GM21367 (cell line): Measurements from ENCODE around the gene DIP2B.
"Not testable (repeated sequence)": the region's sequence is repeated elsewhere in the genome, so short reads cannot be mapped to it uniquely, and the experiment has no call there.

Experiments used
- ATAC-seq: cut with Tn5 transposase; IDR thresholded peaks from one replicate; pipeline ENCODE4 v1.9.1; 2021; ENCODE audit not compliant: unreplicated experiment

Gene DIP2B

GRCh38 chr12:50518090-50518489, 13.3 kb downstream of the DIP2B start:
- no peak for ATAC-seq

- no peak for ATAC-seq
Measured at GRCh38 chr12:50519353-50519752, 14.6 kb downstream of the DIP2B start.

- no peak for ATAC-seq
Measured at GRCh38 chr12:50520416-50521207, 15.8 kb downstream of the DIP2B start.

GRCh38 chr12:50521781-50522180, 17.0 kb downstream of the DIP2B start:
- ATAC-seq, result not testable (repeated sequence)

- ATAC-seq, result no peak
Measured at GRCh38 chr12:50523772-50524171, 19.0 kb downstream of the DIP2B start.

- no peak for ATAC-seq
Measured at GRCh38 chr12:50524621-50525020, 19.8 kb downstream of the DIP2B start.

GRCh38 chr12:50525422-50525821, 20.6 kb downstream of the DIP2B start:
- no peak for ATAC-seq

- ATAC-seq, result no peak
Measured at GRCh38 chr12:50527359-50527726, 22.6 kb downstream of the DIP2B start.

- no peak for ATAC-seq
Measured at GRCh38 chr12:50528800-50529199, 24.0 kb downstream of the DIP2B start.

GRCh38 chr12:50529345-50529744, 24.6 kb downstream of the DIP2B start:
- ATAC-seq, result no peak

GRCh38 chr12:50530532-50530931, 25.7 kb downstream of the DIP2B start:
- no peak for ATAC-seq

- ATAC-seq, result no peak
Measured at GRCh38 chr12:50533203-50533584, 28.4 kb downstream of the DIP2B start.

GRCh38 chr12:50533971-50534370, 29.2 kb downstream of the DIP2B start:
- ATAC-seq, result no peak

- ATAC-seq, result no peak
Measured at GRCh38 chr12:50536831-50537537, 32.2 kb downstream of the DIP2B start.

GRCh38 chr12:50537538-50537919, 32.7 kb downstream of the DIP2B start:
- ATAC-seq, result no peak

GRCh38 chr12:50538182-50538581, 33.4 kb downstream of the DIP2B start:
- no peak for ATAC-seq

- no peak for ATAC-seq
Measured at GRCh38 chr12:50541139-50541538, 36.4 kb downstream of the DIP2B start.

GRCh38 chr12:50542448-50542847, 37.7 kb downstream of the DIP2B start:
- no peak for ATAC-seq

GRCh38 chr12:50543188-50543587, 38.4 kb downstream of the DIP2B start:
- ATAC-seq, result not testable (repeated sequence)

GRCh38 chr12:50545213-50545612, 40.4 kb downstream of the DIP2B start:
- no peak for ATAC-seq

GRCh38 chr12:50545786-50546185, 41.0 kb downstream of the DIP2B start:
- no peak for ATAC-seq
